Medulla oblongata (tissue), 1 donor: ENCODE results near the gene C4BPA.
A peak's percentile ranks its signal among the peaks of the same experiment; 100 is the strongest.

Experiments
- DNase-seq: peaks from one replicate; pipeline ENCODE4 v3.0.0-alpha.2; 2015; ENCODE audit errors: extremely low spot score

The C4BPA gene

GRCh38 chr1:207124389-207124788 lies 20.4 kb downstream of the C4BPA start:
- no peak for DNase-seq

- DNase-seq, result no peak
Observed at GRCh38 chr1:207128336-207128921, 24.4 kb downstream of the C4BPA start.

DNA sequence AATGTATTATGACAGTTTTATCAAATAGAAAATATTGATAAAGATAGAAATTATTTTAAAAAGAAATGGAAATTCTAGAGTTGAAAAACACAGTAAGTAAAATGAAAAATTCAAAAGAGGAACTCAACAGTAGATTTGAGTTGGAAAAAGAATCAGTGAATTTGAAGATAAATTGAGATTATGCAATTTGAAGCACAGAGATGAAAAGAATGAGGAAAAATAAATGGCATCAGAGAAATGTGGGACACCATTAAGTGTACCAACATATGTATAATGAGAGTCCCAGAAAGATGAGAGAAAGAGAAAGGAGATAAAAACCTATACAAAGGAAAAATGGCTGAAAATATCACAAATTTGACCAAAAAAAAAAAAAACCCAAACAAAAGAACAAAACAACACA lies 25.0 kb downstream of the C4BPA start:
- no peak for DNase-seq

GRCh38 chr1:207130252-207131036 lies 26.4 kb downstream of the C4BPA start:
- DNase-seq, result no peak

DNA sequence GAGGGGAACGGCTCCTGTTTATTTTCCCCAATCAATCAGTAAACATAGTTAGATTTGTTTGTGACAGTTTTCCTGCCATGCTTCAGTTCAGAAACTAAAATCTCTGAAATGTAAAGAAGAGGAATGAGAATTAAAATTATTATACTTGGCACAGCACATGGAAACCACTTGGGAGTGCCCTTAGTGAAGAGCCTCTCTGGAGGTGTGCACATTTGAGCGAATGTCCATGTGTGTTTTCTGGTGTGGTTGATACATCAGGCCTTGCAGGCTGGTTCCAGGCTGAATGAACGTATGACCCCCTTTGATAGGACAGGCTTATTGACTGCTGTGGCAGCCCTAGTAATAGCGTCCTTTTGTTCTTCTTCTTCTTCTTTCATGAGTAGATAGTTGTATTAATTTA lies 27.1 kb downstream of the C4BPA start:
- DNase-seq, result no peak

- peak; percentile 25 for DNase-seq
Observed at GRCh38 chr1:207134581-207134980, 30.5 kb downstream of the C4BPA start.

- no peak for DNase-seq
Observed at GRCh38 chr1:207139616-207140015, 35.6 kb downstream of the C4BPA start.

DNA sequence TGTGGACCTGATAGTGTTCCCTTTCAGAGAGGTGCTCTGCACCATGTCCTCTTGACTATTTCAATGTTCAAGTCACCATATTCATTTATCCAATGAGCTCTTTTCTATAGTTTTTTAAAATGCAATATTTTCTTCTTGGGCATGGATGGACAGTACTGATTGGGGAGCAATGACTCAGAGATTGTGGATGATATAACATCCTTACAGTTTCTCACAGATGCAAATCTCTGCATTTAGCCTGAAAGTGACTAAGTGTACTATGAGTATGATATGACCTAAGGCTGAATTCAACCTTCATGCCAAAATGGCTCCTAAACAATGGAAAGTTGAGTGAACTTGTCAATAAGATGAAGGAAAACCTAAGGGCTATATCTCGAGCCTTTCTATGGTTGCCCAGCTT lies 36.5 kb downstream of the C4BPA start:
- no peak for DNase-seq

- DNase-seq, result peak; percentile 16
Observed at GRCh38 chr1:207145401-207146058, 41.5 kb downstream of the C4BPA start.

GRCh38 chr1:207151920-207152319 lies 47.9 kb downstream of the C4BPA start:
- DNase-seq, result no peak

DNA sequence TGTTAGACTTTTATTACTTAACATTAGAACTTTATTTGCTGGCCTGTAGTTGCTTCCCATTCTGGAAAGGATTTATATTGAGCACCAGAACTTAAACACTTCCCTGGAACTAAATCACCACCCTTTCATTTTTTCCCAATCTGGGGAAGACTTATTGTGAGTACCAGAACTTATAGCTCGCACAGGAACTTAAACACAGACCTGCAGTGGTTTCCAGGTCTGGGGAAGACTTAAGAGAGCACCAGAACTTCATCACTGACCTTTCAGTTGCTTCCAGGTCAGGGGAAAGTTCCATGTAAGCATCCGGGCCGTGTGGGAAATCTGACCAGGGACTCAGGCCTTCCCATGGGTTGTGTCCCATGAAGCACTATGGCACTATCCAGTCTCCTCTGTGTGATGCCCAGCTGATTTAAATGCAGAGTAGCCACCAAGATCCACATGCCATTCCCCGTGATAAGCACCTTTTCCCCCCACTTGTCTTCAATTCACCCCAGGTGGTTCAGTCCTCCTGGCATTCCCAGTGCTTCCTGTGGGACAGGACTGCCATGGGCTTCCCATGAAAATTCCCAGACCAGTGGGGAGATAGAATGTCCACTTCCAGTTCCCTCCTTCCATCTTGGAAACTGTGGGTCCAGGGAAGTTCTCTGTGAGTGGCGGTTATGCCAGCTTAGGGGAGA lies 48.9 kb downstream of the C4BPA start:
- DNase-seq, result no peak

DNA sequence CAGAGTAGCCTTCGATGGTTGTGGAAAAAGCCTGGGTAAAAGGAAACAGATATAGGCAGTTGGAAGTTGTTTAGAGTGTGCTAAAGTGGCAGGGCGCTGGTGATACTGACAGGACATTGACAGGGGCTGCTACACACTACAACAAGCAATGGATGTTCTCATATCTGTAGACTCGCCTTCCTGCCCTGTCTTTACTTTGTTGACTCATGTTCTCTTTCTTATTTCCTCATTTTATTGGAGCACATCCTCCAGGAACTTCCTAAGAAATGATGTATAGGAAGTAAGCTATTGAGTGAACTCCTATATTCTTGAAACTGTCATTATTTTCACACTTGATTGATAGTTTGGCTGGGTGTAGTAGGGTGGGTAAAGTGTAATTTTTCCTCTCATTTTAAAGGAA lies 51.0 kb downstream of the C4BPA start:
- no peak for DNase-seq

- DNase-seq, result no peak
Observed at GRCh38 chr1:207156095-207156494, 52.1 kb downstream of the C4BPA start.

DNA sequence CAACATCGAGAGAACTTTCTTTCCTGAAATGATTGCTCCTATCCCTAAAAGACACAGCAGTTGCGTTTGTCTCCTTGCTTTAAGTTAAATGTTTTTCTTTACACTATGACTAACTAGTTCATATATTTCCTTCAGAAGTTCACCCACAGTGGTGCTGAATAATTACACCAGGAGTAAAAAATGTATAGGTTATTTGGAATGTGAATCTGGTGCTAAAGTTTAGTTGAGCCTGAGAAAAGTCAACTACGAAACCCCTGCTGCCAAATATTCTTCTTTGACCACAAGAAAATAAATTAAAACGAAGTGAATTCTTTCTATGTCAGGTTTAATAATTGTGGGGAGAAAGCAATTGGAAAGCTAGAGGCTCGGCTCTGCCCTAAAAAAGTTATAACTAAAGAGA lies 52.8 kb downstream of the C4BPA start:
- no peak for DNase-seq

GRCh38 chr1:207164086-207164485 lies 60.1 kb downstream of the C4BPA start:
- DNase-seq, result no peak

DNA sequence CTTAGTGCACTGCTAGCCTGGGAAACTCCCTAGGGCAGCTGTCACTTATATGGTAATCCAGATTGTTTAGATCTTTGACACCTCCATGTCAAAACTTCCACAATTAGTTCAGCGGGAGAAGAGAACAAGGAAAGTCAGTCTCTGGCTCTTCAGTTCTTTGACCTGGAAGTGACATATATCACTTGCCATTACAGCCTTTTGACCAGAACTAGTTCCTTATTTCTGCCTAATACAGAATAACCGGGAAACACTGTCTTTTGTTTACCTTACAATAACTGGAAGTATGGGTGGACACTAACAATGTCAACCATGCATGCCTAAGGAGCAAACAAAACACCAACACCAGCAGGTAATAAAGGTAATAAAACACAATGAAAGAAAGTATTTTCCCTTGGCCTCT lies 68.3 kb downstream of the C4BPA start:
- no peak for DNase-seq

GRCh38 chr1:207172885-207173284 lies 68.9 kb downstream of the C4BPA start:
- DNase-seq, result no peak

- DNase-seq, result no peak
Observed at GRCh38 chr1:207173396-207173795, 69.4 kb downstream of the C4BPA start.

- DNase-seq, result no peak
Observed at GRCh38 chr1:207174913-207175312, 70.9 kb downstream of the C4BPA start.

- DNase-seq, result no peak
Observed at GRCh38 chr1:207179036-207179435, 75.0 kb downstream of the C4BPA start.

- DNase-seq, result no peak
Observed at GRCh38 chr1:207181847-207182246, 77.8 kb downstream of the C4BPA start.

- no peak for DNase-seq
Observed at GRCh38 chr1:207186503-207186902, 82.5 kb downstream of the C4BPA start.

DNA sequence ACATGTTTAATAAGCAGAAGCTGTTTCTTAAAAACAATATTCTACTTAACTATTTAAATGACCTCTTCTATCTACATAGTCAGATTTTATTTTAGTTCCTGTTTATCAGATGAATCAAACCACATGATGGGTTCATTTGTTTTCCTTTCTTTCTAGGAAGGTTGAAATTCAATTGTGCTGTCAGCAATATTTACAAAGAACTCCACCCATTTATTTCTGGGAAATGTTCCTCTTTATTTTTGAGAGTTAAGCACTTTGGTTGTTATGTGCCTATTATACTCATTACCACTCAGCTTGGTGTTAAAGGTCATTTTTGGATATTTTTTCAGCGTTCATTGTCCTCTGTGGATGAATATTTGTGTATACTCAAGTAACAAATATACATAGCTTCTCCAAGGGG lies 84.9 kb downstream of the C4BPA start:
- no peak for DNase-seq
